Stimulated activated CD4-positive, alpha-beta T cell treated with anti-CD3 and anti-CD28 coated beads, TNF-alpha, amount 100 ng/mL, for 4 hours (primary cell): Measurements from ENCODE around the gene KNDC1.

Experiments
- DNase-seq, 3 experiments: peaks; one replicate each; pipeline ENCODE4 v3.0.0-alpha.2; 2020; ENCODE audit warnings: low read depth in 3 of 3

Gene KNDC1

DNA sequence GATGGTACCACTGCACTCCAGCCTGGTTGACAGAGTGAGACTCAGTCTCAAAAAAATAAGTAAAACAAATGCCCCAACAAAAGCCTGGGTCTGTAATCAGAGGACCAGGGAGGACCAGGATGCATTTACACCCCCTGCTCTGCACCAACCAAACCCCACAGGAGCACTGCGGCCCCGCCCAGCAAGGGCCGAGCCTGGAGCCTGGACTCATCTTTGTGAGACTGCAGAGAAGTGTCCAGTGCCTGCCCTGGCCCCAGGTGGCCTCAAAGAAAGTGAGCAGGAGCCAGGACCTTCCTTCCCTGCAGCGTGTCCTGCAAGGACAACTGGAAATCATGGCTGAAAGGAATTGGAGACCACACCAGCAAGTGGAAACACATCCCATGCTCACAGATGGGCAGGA is 31.6 kb downstream of the KNDC1 start:
- DNase-seq = no peak

GRCh38 chr10:133194151-133194550 is 34.1 kb downstream of the KNDC1 start:
- DNase-seq = no peak

DNA sequence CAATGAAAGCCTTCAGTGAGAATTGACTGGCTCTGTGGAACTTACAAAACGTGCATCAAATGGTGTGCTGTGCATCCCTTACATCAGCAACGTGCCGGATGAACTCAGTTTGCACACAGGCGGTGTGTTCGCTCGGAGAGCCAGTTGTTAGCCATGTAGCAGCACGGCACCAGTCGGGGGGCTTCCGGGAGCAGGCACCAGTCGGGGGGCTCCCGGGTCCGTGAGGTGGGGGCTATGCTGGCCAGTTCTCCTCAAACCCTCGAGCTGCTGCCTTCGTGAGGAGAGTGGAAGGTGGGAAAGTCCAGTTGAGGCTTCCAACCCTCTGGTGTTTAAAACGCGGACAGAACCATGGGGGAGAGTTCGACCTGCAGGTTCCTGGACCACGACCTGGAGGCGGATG is 35.1 kb downstream of the KNDC1 start:
- no peak for DNase-seq

- DNase-seq = no peak
These were observed 35.6 kb downstream of the KNDC1 start for GRCh38 chr10:133195611-133196010.

DNA sequence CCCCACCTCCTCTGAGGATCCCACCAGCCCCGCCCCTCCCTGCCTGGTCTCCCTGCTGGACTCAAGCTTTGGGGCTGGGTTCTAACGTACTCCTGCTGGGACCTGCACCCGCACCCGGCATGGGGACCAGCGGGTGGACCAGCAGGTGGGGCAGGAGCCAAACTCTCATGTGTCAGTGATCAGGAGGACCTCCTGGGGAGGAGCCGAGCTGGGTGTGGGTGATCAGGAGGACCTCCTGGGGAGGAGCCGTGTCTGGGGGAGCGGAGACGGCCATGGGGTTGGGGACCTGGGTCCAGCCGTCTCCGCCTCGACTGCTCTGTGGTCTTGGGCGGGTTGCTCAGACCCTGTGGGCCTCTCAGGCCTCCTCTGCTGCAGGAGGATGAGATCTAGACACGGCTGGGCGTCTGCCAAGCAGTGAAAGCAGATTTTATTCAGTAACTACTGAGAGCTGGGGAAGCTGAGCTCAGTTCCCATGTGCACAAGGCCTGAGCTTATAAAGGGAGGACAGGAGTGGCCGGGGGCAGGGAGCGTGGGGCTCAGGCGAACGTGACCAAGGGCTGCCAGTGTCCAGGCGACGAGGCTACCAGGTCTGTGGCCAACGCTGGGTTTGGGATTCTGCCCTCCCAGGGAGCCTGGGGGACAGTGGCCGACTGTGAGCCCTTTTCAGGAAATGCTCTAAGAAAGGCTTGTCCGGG is 36.3 kb downstream of the KNDC1 start:
- DNase-seq = no peak

DNA sequence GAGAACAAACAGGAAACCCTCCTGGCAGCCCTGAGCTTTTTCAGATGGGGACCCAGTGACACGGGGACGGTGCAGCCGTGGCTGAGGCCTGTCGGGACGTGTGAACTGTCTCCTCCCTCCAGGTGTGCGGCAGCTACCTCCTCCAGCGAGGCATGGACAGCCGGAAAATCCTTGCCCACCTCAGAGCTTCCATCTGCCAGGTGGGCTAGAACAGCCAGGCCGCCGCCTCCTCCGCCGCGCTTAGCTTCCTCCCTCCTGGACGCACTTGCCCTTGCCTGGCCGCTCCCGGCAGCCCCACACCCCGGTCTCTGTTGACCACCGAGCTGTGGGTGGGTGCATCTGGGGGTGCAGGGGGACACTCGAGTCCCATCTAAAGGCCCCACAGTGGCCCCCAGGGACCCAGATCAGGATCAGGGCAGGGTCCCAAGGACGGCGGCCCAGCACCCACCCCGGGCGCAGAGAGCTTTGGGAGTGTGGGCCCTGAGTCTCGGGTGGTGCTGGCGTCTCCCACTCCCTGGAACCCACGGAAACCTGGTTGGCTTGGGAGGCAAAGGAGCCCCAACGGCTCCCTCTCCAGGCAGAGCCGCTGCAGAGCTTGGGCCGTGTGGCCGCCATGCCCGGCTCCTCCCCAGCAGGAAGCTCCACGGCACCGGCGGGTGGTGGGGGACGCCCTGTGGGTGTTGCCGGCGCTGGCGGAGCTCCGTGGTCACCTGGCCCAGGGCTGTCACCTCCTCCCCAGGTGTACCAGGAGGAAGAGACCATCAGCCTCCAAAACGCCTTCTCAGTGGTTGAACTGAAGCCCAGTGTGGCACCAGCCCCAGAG is 37.1 kb downstream of the KNDC1 start:
- no peak for DNase-seq

DNA sequence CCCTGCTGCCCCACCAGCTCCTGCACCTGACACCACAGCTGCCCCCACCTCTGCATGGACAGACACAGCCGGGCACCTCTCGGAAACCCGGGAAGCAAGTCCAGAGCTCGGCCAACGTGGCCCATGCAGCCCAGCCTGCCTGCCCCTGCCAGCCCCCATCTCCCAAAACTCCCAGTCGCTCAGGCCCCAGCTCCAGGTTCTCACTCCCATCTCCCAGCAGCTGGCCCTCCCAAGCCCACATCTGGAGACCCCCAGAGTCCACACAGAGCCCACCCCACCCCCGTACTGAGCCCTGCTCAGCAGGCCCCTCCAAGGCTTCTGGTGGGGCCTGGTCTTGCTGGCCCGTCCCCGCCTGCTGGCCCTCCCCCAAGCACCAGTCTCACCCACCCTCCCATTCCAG is 37.8 kb downstream of the KNDC1 start:
- DNase-seq = no peak

- DNase-seq = no peak
These were observed 38.2 kb downstream of the KNDC1 start for GRCh38 chr10:133198206-133198605.

- no peak for DNase-seq
These were observed 38.8 kb downstream of the KNDC1 start for GRCh38 chr10:133198621-133199487.

- DNase-seq = no peak
These were observed 39.5 kb downstream of the KNDC1 start for GRCh38 chr10:133199488-133199885.

DNA sequence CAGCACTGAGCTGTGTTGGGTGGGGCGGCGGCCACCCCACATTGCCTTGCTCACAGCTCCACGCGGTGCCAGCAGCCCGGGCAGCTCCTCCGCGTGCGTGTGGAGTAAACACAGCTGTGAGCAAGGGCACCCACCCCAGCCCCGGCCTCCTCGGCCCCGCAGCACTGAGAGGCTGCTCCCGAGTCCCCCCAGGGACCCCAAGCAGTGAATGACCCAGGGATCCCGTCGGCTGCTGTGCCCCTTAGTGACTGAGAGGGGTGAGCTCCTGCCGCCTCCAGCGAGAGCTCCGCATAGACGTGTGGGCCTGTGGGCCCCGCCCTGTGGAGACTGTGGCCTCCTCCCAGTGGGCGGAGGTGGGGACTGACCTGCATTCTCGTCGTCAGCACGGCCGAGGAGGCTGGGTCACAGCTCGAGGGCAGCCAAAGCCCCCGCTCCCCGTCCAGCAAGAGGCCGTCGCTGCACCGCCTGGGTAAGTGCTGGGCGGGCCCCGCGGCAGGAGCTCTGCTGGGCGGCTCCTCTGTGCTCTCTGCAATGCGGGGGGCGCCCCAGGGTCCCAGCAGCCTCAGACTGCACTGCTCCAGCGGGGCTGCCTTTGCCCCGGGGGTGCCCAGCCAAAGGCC is 40.1 kb downstream of the KNDC1 start:
- DNase-seq = no peak

DNA sequence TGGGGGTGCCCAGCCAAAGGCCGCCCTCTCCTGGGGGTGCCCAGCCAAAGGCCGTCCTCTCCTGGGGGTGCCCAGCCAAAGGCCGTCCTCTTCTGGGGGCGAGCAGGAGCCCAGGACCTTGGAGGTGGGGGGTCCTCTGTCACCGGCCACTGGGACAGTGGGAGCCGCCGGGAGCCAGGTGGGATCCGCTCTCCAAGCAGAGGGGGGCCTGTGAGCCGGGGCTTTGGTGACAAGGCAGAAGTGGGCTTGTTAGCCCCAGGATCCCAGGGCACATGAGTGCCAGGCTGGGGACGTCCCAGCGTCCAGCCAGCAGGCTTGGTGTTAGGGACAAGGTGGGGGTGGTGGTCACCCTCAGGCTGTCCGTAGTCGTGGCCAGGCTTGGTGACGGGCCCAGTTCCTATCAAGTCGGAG is 40.6 kb downstream of the KNDC1 start:
- DNase-seq = no peak

GRCh38 chr10:133201151-133201947 is 41.3 kb downstream of the KNDC1 start:
- DNase-seq = no peak

DNA sequence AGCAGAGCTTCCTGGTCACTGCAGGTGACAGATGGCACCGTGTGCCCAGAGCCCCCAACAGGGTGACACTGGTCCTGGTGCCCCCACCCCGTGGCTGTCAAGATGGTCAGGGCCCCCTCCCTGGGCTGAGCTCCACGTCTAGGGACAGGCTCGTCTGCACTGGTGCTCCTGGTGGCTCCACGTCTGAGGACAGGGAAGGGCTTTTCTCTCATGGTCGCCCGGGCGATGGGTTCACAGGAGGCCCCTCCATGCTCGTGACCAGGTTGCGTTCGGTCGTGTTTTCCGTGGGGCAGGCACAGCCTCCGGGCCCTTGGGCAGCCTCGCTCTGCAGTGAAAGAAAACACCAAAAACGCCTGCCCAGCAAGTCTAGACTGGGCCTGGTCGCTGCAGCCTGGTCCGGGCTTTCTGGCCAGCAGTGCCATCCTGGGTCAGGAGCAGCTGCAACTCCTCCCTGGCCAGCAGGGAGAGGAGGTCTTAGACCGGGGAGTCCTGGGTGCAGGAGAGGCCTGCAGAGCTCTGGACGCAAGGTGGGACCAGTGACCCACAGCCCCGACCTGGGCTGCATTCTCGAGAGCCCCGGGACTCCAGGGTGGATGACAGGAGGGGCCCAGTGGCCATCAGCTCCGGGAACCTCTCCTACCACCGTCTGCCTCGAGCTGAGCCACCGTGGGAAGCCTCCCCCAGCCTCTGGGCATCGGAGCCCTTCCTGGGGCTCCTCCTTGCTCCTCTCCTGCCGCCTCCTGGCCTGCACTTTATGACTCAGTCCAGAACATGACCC is 42.1 kb downstream of the KNDC1 start:
- no peak for DNase-seq

DNA sequence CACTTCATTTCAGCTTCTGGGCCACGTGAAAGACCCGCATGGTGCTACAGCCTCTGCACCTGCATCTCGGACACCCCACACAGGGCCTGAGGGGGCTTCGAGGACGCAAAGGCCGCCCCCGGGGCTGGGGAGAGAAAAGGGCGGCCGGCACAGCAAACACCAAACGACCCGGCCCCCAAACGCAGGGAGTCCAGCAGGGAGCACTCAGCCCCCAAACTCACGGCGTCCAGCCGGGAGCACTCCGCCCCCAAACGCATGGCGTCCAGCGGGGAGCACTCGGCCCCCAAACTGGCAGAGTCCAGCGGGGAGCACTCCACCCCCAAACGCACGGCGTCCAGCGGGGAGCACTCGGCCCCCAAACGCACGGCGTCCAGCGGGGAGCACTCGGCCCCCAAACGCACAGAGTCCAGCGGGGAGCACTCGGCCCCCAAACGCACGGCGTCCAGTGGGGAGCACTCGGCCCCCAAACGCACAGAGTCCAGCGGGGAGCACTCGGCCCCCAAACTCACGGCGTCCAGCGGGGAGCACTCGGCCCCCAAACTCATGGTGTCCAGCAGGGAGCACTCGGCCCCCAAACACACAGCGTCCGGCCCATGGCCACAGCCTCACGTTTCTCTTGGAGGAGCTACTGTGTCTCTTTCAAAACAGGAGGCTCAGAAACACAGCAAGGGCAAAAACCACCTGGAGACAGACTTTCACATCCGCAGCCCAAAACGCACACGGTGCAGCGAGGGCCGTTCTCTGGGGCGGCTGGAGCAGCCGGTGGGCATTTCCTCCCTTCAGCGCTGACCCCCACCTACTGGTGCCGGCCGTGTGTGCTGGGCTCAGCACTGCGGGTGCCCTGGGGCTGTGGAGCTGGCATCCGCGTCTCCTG is 43.0 kb downstream of the KNDC1 start:
- no peak for DNase-seq

GRCh38 chr10:133203652-133204195 is 43.7 kb downstream of the KNDC1 start:
- DNase-seq = no peak

- no peak for DNase-seq
These were observed 44.4 kb downstream of the KNDC1 start for GRCh38 chr10:133204226-133205015.

- DNase-seq = no peak
These were observed 45.1 kb downstream of the KNDC1 start for GRCh38 chr10:133205146-133205545.
